Activated CD4-positive, alpha-beta T cell treated with anti-CD3 and anti-CD28 coated beads, Interleukin-2, amount 50 U/mL, for 4 hours (primary cell): ENCODE results near the gene REV3L.

Experiments
- DNase-seq, 2 experiments: peaks; one replicate each; pipeline ENCODE4 v3.0.0-alpha.2; 2020

The REV3L gene

DNA sequence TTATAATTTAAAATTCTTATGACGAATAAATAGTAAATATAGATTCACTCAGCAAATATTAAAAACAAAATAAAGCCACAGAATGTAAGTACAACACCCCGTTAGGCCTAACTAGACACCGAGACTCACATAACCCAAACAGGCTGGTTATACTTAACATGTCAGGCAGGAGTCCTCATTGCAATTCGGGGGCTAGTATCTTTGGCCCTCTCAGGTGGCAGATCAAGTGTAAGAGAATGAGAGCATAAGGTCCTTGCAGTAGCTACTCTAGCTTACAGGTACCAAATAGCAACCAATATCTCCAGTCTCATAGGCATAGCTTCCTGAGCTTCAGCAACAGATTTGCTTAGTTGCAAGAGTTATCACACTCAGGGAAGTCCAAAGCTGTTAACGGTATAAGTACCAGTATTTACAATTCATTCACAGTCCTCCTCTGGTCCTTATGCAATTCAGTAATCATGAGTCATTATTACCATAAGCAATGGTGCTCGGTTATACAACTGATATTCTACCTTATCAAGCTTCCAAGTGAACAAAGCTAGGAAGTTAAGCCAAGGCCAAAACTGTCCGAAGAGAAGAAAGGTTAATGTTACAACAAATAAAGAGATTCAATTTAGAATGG lies 20.1 kb downstream of the REV3L start:
- no peak for DNase-seq

DNA sequence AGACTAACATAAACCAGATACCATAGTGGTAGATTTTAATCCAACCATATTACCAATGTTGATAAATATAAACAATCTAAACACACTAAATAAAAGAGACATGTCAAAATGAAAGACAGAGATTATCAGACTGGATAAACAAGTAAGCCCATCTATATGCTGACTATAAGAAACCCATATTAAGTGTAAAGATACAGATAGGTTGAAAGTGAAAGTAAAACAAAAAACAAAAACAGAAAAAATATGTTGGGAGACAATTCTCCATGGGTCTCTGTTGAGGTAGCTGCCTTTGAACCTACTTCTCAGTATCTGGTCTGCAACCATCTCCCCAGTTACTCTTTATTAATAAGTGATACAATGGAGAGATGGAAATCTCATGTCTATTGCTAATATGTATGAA lies 21.2 kb downstream of the REV3L start:
- no peak for DNase-seq

DNA sequence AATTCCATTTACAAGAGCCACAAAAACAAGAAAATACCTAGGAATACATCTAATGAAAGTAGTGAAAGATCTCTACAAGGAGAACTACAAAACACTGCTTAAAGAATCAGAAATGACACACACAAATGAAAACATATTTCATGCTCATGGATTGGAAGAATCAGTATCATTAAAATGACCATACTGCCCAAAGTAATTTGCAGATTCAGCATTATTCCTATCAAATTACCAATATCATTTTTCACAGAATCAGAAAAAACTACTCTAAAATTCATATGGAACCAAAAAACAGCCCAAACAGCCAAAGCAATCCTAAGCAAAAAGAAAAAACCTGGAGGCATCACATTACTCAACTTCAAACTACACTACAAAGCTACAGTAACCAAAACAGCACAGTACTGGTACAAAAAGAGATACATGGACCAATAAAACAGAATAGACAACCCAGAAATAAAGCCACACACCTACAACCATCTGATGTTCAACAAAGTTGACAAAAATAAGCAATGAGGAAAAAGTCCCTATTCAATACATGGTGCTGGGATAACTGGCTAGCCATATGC lies 24.3 kb downstream of the REV3L start:
- DNase-seq = no peak

DNA sequence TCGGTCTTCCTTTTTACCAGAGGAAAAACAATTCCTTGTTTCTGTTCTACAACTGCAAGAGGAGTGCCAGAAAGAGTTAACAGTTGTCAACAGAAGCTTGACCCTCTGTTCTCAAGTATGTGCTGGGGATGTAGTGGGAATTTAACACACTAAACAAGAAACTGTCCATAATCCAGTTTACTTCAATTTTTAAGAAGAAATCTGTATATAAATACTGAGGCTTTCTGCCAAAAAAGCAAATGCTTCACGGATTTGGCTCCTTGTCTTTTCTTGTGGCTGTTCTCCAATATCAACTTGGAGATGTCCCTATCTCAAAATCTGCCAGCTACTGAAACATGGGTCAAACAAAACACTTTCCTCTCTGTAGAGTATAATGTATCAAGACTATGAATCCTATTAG lies 26.8 kb downstream of the REV3L start:
- no peak for DNase-seq

DNA sequence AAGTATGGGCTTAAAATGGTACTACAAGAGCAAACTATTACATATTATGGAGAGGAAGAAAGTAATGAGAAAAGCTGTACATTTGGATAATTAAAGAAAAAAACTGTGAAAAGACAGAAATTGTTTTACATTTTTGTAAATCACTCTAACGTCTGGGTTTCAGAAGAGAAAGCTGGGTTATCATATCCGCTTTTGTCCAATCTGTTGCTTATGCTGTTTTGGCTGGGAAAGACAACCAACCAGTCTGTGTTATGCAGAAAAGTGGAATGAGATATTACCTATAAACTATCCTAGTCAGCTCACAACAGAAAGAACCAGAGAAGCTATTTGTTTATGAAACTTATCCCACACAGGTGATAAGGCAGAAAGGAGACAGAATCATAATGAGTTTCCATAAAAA lies 32.4 kb downstream of the REV3L start:
- DNase-seq = no peak

DNA sequence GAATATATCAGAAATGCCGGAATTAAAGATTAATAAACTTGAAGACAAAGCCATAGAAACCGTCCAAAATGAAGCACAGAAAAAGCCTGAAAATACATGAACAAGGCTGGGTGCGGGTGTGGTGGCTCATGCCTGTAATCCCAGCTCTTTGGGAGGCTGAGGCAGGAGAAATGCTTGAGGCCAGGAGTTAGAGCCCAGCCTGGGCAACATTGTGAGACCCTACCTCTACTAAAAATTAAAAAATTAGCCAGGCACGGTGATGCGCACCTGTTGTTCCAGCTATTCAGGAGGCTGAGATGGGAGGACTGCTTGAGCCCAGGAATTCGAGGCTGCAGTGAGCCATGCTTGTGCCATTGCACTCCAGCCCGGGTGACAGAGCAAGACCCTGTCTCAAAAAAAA lies 32.9 kb downstream of the REV3L start:
- no peak for DNase-seq

DNA sequence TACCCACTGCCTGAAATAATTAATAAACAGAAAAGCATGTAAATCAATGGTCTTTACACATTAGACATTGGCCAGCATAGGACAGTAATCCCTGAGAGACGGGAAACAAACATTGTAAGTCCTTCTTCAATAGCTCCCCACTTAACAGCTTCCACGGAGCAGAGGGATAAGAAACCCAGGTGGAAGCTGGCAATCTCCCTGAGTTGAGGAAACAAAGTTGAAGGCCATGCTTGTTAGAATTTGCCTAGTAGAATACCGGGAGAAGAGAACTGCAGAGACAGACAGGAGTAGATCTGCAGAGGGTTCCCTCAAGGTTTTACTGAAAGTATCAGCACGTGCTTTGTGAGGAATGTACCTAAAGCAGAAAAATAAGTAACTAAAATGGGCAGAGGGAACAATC lies 33.9 kb downstream of the REV3L start:
- DNase-seq = no peak

DNA sequence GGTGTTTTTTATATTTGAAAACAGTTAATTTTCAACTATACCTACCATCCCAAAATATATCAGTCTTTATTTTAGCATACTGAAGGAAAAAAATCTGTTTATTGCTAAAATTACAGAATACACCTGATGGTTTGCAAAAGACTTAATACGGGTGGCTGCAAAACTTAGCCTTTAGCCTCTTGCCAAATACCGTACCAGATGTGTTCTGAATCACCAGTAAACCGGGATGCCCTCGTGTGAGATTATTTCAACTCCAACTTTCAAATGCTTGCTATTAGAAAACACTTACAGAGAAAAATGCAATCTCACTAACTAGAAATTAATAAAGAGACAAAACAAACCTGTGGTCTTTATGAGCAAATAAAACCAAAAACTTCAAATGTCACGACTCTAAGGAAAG lies 36.0 kb downstream of the REV3L start:
- no peak for DNase-seq

DNA sequence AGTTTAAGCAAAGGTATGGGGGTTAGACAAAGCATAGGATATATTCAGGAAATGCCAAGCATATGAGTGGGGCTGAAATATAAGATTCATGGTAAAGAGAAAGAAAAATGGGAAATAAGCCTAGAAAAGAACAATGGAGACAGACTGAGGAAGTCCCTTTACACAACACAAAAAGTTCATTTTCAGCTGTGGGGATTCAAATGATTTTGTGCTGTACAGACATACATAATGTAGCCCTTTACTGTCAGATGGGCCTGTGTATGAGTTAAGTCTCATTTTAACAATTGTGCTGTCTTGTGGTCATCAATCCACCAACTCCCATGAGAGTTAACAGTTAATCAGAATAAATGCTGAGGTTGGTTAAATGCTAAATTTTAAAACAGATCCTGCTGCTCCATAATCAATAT lies 37.2 kb downstream of the REV3L start:
- no peak for DNase-seq

DNA sequence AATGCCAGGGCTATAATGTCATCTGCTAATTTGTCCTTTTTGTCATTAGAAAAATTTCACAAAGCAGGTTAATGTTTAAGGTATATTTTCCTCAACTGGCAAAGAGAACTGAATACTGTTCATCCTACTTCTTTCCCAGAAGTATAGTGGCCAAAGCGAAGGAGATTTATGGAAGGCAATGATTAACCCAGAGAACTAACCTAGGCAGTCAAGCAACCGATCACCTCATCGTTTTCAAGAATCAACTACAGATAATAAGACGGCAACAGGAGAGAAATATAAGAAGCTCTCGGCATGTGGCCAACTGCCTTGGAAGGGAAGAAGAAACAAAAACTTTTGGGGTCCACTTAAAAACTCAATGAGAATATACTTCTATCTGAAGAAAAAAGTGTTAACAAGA lies 38.2 kb downstream of the REV3L start:
- DNase-seq = no peak

DNA sequence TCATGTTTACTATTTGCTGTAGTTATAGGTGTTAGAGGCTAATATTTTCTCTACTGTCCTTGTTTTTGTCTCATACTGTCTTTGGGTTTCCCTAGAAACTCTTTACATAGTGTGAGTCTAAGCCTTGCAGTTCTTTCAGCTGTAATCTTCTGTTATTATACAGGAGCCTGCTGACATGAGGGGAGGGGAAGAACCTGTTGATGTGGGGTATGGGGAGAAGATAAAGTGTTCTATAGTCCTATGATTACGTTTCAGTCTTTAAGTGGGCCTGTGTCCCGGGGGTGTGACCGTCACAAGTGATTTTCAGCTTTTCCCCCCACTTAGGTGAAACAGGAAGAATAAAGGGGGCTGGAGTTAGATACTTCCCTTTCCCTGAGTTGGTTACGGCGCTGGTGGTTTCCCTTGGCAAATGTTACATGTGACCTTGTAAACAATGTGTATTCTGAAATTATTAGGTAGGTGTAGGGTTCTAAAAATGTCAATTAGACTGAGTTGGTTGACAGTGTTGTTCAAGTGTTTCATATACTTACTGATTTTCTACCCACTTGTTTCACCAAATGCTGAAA lies 41.3 kb downstream of the REV3L start:
- DNase-seq = no peak

DNA sequence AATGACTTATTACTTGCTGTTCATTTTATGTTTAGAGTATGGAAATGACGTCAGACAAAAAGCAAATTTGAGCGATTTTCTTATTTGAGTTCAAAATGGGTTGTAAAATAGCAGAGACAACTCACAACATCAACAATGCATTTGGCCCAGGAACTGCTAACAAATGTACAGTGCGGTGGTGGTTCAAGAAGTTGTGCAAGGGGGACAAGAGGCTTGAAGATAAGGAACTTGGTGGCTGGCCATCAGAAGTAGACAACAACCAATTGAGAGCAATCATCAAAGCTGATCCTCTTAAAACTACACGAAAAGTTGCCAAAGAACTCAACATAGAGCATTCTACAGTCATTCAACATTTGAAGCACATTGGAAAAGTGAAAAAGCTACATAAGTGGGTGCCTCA lies 43.8 kb downstream of the REV3L start:
- DNase-seq = no peak

DNA sequence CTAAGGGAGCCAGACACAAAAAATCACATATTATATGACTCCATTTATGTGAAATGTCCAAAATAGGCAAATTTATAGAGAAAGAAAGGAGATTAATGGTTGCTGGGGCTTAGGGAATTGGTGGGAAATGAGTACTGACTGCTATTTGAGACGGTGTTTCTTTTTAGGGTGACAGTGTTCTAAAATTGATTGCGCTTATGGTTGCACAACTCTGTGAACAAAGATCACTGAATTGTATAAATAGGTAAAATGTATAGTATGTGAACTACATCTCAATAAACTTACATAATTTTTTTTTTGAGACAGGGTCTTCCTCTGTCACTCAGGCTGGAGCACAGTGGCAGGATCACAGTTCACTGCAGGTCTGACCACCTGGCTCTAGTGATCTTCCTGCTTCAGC lies 45.4 kb downstream of the REV3L start:
- DNase-seq = no peak

DNA sequence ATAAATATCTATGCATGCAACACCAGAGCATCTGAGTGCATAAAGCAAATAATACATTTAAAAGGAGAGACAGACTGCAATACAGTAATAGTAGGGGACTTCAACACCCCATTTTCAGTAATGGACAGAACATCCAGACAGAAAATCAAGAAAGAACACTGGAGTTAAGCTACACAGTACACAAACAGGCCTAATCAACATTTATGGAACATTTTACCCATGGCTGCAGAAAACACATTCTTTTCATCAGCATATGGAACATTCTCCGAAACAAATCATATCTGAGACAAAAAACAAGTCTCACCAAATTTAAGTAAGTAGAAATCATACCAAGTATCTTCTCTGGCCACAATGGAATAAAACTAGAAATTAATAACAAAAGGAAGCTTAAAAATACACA lies 50.5 kb downstream of the REV3L start:
- DNase-seq = no peak

DNA sequence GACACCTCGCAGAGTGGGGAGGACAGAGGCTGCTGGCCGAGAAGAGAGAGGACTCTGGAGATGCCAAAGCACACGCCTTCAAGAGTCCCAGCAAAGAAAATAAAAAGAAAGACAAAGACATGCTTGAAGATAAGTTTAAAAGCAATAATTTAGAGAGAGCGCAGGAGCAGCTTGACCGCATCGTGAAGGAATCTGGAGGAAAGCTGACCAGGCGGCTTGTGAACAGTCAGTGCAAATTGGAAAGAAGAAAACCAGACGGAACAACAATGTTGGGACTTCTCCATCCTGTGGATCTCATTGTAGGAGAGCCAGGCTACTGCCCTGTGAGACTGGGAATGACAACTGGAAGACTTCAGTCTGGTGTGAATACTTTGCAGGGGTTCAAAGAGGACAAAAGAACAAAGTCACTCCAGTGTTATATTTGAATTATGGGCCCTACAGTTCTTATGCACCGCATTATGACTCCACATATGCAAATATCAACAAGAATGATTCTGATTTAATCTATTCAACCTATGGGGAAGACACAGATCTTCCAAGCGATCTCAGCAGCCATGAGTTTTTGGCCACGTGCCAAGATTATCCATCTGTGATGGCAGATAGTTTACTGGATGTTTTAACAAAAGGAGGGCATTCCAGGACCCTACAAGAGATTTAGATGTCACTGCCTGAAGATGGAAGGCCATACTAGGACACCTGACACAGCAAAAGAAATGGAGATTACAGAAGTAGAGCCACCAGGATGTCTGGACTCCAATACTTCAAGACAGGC lies 52.2 kb downstream of the REV3L start:
- no peak for DNase-seq

DNA sequence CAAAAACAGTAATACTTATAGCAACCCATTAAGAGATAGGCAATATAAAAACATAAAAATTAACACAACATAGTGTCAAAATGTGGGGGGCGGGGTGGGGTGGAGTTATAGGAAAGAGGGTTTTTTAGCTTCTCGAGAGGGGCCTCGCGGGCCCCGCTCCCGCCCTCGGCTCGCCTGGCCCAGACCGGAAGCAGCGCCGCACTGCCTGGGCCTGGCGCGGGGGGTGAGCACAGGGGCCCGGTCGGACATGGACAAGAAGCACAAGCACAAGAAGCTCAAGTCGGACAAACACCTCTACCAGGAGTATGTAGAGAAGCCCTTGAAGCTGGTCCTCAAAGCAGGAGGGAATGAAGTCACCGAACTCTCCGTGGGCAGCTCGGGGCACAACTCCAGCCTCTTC lies 53.4 kb downstream of the REV3L start:
- DNase-seq = no peak

DNA sequence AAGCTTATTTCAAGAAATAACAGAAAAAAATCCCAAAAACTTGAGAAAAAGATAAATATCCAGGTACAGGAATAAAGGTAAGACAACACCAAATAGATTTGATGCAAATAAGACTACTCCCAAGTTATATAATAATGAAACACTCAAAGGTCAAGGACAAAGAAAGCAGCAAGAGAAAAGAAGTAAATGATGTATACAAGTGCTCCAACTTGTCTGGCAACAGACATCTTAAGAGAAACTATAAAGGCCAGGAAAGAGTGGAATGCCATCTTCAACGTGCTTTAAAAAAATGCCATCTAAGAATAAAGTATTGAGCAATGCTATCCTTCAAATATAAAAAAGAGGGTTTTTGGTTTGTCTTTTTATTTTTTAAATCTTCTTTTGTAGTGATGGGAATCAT lies 54.2 kb downstream of the REV3L start:
- no peak for DNase-seq

DNA sequence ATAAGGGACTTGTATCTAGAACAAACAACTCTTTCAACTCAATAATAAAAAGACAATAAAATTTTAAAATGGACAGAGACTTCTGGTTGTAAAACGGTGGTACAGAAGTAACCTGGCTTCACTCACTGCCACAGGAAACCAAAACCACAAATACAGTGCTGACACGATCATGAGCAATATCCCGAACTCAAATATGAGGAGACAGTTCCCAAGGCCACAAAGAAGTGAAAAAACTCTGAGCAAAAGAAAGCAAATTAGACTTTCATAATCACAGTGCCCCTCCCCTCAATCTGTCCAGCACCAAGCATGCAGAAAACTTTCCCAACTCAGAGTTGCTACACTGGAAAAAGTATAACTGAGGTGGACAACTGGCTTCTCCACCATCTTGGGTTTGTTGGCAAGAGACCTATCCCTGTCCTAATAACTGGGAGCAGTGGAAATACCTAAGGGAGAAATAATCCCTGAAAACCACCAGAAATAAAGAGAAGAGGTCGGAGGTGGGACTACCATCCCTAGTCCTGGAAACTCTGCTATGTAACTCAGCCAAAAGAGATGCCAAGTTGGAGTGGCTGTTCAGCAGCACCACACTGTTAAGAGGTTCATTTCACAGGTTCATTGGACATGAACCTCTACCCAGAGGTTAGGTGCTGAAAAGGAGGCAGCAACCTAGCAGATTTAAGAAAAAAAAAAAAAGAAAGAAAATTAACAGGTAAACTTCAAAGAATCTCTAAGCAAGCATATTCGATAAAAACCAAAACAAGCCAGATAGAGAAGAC lies 55.5 kb downstream of the REV3L start:
- no peak for DNase-seq

DNA sequence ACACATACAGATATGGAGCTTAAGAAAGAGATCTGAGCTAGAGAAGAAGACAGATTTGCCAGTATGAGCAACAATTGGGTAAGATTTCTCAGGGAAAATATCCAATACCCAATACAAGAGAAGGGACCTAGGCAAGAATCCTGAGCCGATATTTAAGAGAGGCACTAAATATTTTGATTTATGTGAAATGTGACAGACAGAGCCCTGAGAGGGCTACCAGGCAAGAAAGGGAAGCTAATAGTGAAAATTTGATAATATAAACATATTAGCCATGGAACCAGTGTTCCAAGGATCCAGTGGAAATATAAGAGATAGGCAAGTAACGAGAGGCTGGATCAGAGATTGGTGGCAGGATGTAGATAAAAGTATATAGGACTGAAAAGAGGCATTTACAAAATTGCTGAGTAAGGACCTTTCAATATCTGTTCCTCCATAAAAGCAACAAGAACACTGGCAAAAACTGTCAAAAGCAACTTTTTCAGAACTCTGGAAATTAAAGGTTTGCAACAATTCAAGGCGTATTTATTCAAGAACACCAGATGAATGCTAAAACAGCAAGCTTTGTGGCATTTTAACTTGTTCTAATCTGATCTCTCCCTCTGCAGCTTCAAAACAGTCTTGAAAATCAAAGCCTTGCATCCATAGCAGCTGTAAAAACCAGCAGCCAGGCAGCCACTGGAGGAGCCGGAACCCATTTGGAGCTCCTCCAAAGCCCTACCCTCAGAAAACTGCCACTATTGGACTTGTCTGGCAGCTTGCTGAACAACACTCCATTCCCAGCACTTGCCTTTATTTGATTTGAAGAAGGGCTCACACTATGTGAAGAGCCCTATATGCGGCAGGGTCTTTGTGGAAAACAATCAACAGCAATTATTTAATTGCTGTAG lies 58.8 kb downstream of the REV3L start:
- DNase-seq = no peak

DNA sequence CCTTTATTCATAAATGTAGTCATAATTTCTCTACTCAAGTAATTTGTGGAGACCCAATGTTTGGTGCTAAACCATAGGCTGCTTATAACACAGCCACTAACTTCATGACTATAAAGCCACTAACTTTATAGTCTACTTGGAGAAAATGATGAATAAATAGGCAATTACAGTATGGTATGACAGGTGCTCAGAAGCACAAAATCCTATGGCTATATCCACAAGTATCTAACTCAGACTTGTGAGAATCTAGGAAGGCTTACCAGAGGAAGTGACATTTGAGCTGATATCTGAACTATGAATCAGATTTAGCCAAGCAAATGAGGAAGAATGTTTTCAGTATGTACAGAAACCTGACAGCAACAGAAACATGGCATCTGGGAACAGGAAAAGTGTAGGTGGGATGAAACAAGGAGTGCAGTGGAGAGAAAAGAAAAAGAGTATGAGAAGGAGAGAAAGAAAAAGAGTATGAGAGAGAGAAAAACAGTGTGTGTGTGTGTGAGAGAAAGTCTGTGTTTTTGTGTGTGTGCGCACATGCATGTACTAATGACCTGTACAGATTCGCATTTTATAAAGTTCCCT lies 59.9 kb downstream of the REV3L start:
- no peak for DNase-seq

DNA sequence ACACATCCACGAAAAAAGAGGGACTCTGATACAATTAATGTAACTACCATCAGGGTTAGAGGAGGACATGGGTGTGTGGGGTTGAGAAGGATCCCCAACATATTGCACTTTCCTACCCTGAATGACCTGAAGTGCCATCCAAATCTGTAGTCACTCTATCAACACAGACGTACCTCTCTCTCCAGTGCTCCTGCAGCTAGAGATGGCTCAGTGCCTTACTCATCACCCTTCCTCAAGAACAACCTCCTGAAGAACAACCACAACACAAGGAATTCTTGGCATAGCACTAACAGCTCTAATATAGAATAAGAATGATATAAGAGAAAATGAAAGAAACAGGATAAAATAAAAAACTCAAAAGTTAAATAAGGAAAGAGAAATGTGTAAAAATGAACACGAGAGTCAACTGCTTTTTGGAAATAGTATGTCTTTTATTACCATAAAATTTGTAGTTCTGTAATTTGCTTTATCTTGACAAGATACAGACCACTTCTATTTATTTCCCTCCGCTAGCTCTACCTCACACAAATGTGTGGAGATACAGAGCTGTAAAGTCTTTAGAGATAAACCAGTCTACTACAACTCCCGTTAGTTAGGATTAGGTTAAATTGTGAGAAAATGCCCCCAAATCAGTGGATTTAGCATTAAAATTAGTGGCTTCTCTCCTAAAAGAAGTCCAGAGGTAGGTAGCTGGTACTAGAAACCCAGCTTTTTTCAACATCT lies 63.9 kb downstream of the REV3L start:
- no peak for DNase-seq
